ENCODE measurements around the gene CNBD2. TPM values are rescaled to one million over a fixed set of nuclear protein-coding genes. Genes with fewer than 3 reads are reported as not detected.
A peak's percentile ranks its signal among the peaks of the same experiment; 100 is the strongest.
"Not testable (repeated sequence)": the region's sequence is repeated elsewhere in the genome, so short reads cannot be mapped to it uniquely, and the experiment has no call there.

The CNBD2 gene
- total RNA-seq: 1 to 10 TPM; 5.0 to 5.1 TPM

DNA sequence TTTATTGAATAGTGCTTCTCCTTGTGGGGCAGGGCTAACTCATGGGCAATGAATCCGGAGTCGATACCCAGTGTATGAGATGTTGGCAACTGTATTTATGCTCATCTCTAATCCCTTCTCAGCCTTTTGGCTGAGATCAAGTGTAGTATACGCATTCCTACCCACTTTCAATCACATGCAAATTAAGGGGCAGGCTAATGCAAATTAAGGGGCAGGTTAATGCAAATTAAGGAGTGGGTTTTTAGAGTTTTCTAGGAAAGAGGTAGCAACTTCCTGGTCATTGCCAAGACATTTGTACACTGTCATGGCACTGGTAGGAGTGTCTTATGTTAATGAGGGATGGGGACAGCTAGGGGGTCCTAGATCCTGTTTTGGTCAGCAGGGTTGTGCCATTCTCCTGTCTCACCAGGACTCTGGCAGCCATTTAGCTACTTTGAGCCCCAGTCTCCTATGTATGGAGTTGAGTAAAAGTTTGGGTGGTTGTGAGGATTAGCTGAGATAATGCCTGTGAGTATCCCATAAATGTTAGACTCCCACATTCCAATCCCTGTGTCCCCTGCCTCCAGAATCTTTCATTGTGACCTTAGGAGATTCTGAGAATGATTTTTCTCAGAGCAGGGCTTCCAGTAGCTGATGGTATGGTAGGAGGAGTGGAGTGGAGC, at the start of gene CNBD2:
Gene CNBD2 (plus strand): TSS at position 612 of the 662 bp plus-strand sequence. CDS start 173 bp downstream, outside the sequence.
- Mint-ChIP-seq H3K27me3 (no peaks in the 10 kb centered on the region), H3K27ac (no peak within 1 kb of the TSS), H3K9me3 (no peaks in the 10 kb centered on the region)

DNA sequence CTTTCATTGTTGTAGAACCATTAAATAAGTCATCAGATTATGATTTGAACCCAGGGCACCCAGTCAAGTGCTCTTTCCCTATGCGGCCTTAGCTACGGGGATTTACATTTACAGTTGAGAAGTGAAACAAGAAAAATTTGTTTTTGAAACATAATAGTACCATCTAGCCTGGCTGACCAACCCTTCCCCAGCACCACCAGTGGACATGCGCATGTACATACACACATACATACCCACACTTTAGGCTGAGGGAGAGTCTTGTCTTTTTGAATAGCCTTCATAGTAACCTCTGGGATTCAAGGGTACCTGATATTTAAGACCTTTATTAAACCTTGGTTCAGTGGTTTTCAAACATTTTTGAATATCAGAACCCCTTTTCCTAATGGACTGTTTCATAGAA, 47.9 kb upstream of the CNBD2 start:
- no peaks in the 10 kb centered on the region for H3K27me3 Mint-ChIP-seq
- peaks cover 83% of the 10 kb centered on the region for H3K36me3 Mint-ChIP-seq (ENCODE audit: low read depth)
- ATAC-seq (replicated peaks): no peak
- H3K4me1 Mint-ChIP-seq: no peaks in the 10 kb centered on the region
- no peak overlapping the region for H3K27ac Mint-ChIP-seq
- no peak overlapping the region for H3K4me3 Mint-ChIP-seq
- no peaks in the 10 kb centered on the region for H3K9me3 Mint-ChIP-seq

More for the DNA sequence above, at the start of gene CNBD2:
- no peaks in the 10 kb centered on the region for H3K36me3 Mint-ChIP-seq (ENCODE audit: low read depth)
- no peak for ATAC-seq (replicated peaks)
- H3K4me1 Mint-ChIP-seq: no peaks in the 10 kb centered on the region
- H3K4me3 Mint-ChIP-seq: no peak within 1 kb of the TSS

DNA sequence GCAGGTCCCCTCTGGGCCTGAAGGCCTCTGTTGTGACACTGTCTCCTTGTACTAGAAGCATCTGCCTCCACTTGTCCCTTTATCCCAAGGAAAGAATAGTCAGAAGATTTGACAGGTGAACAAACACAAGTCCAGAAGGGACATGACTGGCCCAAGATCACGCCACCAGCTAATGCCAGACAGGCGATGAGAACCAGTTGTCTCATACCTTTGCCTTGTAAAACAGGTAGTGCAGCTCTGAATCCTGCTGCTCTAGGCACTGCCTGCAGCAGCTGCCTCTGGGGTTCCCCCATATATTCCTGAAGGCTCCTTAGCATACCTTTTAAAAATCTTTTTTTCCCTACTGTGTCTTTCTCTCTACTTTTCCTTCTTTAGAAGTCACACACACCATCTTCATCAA, 39.1 kb upstream of the CNBD2 start:
- Mint-ChIP-seq H3K4me1 (peaks cover 6% of the 10 kb centered on the region), H3K4me3 (no peak overlapping the region), H3K36me3 (ENCODE audit: low read depth) (peaks cover 81% of the 10 kb centered on the region), H3K27ac (no peak overlapping the region), H3K9me3 (no peaks in the 10 kb centered on the region), H3K27me3 (no peaks in the 10 kb centered on the region)
- ATAC-seq (replicated peaks): no peak

DNA sequence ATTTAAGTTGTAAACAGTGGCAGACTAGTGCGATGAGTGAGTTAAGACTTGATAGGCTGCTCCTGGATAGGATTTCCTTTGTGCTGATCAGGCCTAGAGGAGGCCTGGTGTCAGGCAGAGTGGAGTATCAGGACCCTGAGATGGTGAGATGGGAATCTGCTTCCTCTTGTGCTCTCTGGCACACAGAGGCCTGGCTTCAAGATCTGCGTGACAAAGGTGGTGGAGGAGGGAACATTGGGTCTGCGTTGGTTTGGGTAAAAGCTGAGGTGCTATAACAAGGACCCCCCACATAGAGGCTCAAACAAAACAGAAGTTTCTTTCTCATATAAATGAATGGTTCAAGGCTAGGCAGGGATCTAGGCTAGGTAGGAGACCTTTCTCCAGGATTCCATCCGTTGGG, 34.3 kb upstream of the CNBD2 start:
- H3K4me3 Mint-ChIP-seq: no peak overlapping the region
- peaks cover 92% of the 10 kb centered on the region for H3K36me3 Mint-ChIP-seq (ENCODE audit: low read depth)
- no peak for ATAC-seq (replicated peaks)
- no peaks in the 10 kb centered on the region for H3K27me3 Mint-ChIP-seq
- H3K4me1 Mint-ChIP-seq: peaks cover 6% of the 10 kb centered on the region
- no peaks in the 10 kb centered on the region for H3K9me3 Mint-ChIP-seq
- H3K27ac Mint-ChIP-seq: peak overlapping the region; percentile 48

DNA sequence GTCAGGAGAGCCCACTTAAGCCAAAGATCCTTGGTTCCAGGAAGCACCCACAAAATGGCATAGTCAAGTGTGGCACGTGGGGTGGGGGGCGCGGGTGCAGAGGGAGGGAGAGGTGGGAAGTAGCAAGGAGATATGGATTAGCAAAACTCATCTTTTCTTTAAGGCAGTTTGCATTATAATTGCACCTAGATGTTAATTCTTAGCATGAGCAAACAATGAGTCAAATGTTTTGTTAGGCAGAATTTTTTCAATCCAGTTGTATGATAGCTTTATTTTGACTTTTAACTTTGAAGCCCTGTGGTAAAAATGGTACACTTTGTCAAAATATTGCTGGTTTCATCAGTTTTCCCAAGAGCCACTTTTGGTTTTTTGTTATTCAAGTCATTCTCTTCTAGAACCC, 29.1 kb upstream of the CNBD2 start:
- no peak overlapping the region for H3K4me3 Mint-ChIP-seq
- H3K27ac Mint-ChIP-seq: no peak overlapping the region
- no peak for ATAC-seq (replicated peaks)
- H3K4me1 Mint-ChIP-seq: no peaks in the 10 kb centered on the region
- H3K9me3 Mint-ChIP-seq: no peaks in the 10 kb centered on the region
- H3K36me3 Mint-ChIP-seq (ENCODE audit: low read depth): peaks cover 88% of the 10 kb centered on the region
- no peaks in the 10 kb centered on the region for H3K27me3 Mint-ChIP-seq

DNA sequence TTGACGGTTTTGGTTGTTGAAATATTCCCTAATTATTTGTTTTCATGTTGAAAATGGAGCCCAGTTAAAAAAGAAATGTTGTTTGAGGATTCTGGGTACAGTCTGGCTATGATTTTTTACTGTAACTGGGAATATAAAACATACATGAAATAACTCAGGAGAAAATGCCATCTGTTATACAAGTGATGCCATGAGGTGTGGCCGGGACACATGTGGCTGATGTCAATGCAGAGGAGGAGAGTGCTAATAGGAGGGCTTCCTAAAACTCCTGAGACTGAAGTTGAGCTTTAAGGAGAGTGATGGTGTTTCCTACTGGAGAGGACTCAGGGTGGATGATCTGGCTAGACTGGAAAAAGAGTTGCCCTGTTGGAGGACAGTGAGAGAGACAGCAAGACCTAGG, 26.8 kb upstream of the CNBD2 start:
- peak overlapping the region; percentile 11 for H3K27ac Mint-ChIP-seq
- no peak for ATAC-seq (replicated peaks)
- no peak overlapping the region for H3K4me3 Mint-ChIP-seq
- H3K4me1 Mint-ChIP-seq: no peaks in the 10 kb centered on the region
- no peaks in the 10 kb centered on the region for H3K27me3 Mint-ChIP-seq
- no peaks in the 10 kb centered on the region for H3K9me3 Mint-ChIP-seq
- peaks cover 80% of the 10 kb centered on the region for H3K36me3 Mint-ChIP-seq (ENCODE audit: low read depth)

DNA sequence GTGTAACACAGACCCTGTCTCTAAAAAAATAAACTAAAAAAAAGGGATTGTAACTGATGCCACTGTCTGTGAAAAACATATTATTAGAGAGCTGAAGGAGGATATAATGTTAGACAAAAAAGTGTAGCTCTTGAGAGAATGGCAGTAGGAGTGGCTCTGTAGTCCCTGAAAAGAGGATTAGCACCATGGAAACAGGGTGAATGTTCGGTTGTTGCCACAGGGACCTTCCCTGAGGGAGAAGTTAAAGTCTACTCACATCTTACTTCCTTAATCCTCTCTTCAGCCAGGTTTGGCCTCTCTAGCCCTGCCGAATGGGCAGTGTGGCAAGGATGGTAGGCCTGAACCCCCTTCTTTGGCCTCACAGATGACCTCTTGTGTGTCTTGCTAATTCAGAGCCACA, 26.1 kb upstream of the CNBD2 start:
- H3K4me3 Mint-ChIP-seq: no peak overlapping the region
- no peaks in the 10 kb centered on the region for H3K9me3 Mint-ChIP-seq
- H3K36me3 Mint-ChIP-seq (ENCODE audit: low read depth): peaks cover 81% of the 10 kb centered on the region
- no peak for ATAC-seq (replicated peaks)
- H3K27me3 Mint-ChIP-seq: no peaks in the 10 kb centered on the region
- H3K4me1 Mint-ChIP-seq: no peaks in the 10 kb centered on the region
- H3K27ac Mint-ChIP-seq: peak overlapping the region; percentile 11

DNA sequence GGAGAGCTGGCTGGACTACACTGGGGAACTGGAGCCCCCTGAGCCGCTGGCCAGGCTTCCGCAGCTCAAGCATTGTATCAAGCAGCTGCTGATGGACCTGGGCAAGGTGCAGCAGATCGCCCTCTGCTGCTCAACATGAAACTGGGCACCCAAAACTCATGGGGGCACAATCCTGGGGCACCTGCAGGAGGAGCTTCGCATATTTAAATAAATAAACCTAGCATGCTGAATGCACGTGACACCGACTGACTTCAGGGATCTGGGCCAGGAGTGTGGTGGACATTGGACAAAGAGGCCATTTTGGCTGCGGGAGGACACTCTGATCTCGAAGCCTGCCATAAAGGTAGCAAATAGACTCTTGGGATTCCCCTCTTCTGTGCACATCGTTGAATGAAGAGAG, 20.9 kb upstream of the CNBD2 start:
- H3K27me3 Mint-ChIP-seq: no peaks in the 10 kb centered on the region
- H3K27ac Mint-ChIP-seq: peak overlapping the region; percentile 33
- H3K4me1 Mint-ChIP-seq: peaks cover 1% of the 10 kb centered on the region
- H3K4me3 Mint-ChIP-seq: no peak overlapping the region
- no peak for ATAC-seq (replicated peaks)
- H3K9me3 Mint-ChIP-seq: no peaks in the 10 kb centered on the region
- peaks cover 60% of the 10 kb centered on the region for H3K36me3 Mint-ChIP-seq (ENCODE audit: low read depth)

DNA sequence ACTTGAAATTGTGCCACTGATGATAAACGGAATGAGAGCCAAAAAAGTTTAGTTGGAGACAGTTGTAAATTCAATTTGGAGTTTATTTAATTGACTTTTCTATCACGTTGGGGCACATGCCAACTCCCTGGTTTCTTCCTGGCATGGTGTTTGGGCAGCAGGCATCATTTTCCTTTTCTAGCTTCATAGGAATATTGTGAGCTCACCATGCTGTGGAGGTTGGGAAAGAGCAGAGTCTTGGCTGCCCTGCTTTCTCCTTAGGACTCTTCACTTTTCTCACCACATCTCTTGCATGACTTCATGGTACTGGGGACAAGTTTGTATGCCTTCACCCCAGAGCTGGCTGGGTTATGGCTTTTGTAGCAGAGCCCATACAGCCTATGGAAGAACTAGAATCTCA, 20.5 kb upstream of the CNBD2 start:
- Mint-ChIP-seq H3K4me1 (peaks cover 5% of the 10 kb centered on the region), H3K36me3 (ENCODE audit: low read depth) (peaks cover 60% of the 10 kb centered on the region), H3K4me3 (no peak overlapping the region), H3K27me3 (no peaks in the 10 kb centered on the region), H3K9me3 (no peaks in the 10 kb centered on the region), H3K27ac (peak overlapping the region; percentile 33)
- no peak for ATAC-seq (replicated peaks)

DNA sequence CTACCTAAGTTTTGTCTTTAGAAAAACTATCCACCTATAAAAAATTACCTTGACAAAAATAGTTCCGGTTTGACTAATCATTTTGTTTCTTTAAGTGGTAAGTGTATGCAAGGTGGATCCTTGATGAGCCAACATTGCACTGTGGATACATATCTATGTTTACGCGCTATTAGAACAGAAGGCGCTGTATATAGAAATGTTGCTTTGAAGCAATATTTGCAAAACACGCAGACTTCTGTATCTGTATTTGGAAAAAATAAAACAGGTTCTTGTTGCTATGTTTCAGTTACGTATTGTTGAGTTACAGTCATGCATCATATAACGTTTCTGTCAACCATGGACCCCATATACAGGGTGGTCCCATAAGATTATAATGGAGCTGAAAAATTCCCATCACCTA, 18.3 kb upstream of the CNBD2 start:
- peaks cover 57% of the 10 kb centered on the region for H3K36me3 Mint-ChIP-seq (ENCODE audit: low read depth)
- H3K4me3 Mint-ChIP-seq: no peak overlapping the region
- no peak for ATAC-seq (replicated peaks)
- H3K27me3 Mint-ChIP-seq: no peaks in the 10 kb centered on the region
- no peak overlapping the region for H3K27ac Mint-ChIP-seq
- peaks cover 5% of the 10 kb centered on the region for H3K4me1 Mint-ChIP-seq
- H3K9me3 Mint-ChIP-seq: no peaks in the 10 kb centered on the region

DNA sequence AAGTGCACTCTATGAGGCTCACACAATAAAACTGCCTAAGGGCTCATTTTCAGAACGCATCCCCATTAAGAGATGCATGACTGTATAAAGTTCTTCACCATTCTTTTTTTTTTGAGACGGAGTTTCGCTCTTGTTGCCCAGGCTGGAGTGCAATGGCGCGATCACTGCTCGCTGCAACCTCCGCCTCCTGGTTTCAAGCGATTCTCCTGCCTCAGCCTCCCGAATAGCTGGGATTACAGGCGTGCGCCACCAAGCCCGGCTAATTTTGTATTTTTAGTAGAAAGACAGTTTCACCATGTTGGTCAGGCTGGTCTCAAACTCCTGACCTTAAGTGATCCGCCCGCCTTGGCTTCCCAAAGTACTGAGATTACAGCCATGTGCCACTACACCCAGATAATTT, 16.3 kb upstream of the CNBD2 start:
- H3K4me1 Mint-ChIP-seq; ATAC-seq (replicated peaks); H3K27me3 Mint-ChIP-seq; H3K9me3 Mint-ChIP-seq: not testable (repeated sequence)
- Mint-ChIP-seq H3K4me3 (peak overlapping the region; percentile 99), H3K27ac (peak overlapping the region; percentile 99), H3K36me3 (ENCODE audit: low read depth) (peaks cover 49% of the 10 kb centered on the region)

DNA sequence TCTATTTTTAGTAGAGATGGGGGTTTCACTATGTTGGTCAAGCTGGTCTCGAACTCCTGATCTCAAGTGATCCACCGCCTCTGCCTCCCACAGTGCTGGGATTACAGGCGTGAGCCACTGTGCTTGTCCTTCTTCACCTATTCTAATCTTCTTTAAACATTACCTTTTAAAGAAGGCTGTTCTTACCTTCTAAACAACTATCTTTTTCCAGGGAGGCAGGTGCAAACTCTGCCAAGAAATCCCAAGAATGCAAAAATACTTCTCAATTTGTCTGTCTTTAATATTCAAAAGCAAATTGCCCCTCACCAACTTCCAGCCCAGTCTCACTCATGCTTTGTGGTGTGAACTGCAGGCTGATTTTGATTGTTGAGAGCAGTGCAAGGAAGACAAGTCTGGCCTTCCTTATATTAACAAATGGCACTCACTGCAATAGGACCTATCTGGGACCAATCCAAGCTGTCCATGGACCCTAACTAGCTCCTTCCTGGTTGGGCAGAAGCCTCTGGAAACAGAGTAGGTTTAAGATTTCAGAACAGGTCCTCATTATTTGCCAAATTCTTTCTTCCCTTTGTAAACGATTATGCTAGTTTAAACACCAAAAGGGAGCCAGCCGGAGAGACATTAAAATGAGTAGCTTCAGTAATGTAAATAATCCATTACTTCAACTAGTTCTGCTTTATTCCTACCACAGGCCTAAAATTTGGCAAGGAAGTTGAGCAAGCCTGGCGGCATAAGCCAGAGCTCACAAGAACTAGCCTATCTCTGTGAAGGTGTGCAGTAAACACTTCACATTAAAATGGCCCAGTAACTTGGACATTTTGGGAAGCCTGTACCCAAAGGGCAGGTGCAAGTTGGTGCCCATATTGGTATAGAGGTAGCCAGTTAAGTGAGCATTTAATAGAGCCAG, 15.7 kb upstream of the CNBD2 start:
- no peaks in the 10 kb centered on the region for H3K9me3 Mint-ChIP-seq
- peak overlapping the region; percentile 99 for H3K4me3 Mint-ChIP-seq
- ATAC-seq (replicated peaks): no peak
- H3K27me3 Mint-ChIP-seq: no peaks in the 10 kb centered on the region
- peaks cover 5% of the 10 kb centered on the region for H3K4me1 Mint-ChIP-seq
- H3K27ac Mint-ChIP-seq: peak overlapping the region; percentile 99
- H3K36me3 Mint-ChIP-seq (ENCODE audit: low read depth): peaks cover 43% of the 10 kb centered on the region

DNA sequence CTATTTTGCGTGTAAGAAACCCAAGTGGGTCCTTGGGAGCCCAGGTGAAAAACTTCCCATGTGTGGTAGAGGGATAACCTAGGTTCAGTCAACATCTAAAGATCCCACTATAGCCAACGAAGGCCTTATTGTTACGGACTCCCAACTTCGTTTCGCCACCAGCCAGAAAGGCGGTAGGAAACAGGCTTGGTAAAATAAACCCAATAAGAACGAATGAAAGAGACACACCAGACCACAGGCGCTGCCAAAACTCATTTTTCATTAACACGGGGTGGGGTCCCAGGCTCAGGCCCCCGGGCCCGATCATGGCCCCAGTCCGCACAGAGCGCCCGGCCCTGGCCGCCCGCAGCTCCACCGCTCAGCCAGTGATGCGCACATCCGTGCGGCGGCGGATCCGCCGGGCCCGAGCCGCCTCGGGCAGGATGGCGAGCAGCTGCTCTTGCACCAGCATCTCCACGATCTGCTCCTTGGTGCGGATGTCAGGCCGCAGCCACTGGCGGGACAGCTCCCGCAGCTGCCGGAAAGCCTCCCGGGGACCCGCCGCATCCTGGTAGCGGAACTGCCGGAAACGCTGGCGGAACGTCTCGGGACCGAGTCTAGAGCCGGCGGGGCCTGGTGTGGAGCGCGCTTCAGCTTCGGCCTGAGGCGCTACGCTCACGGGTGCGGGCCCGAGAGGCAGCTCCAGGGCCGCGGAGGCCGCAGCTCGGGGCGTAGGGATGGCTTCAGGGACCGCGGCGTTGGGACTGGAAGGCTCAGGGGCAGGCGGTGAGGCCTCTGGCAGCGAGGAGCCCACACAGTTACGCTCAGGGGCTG, 14.8 kb upstream of the CNBD2 start:
- peak overlapping the region; percentile 99 for H3K27ac Mint-ChIP-seq
- H3K27me3 Mint-ChIP-seq: no peaks in the 10 kb centered on the region
- peak overlapping the region; percentile 99 for H3K4me3 Mint-ChIP-seq
- ATAC-seq (replicated peaks): peak; percentile 23
- H3K9me3 Mint-ChIP-seq: no peaks in the 10 kb centered on the region
- H3K4me1 Mint-ChIP-seq: peaks cover 5% of the 10 kb centered on the region
- peaks cover 34% of the 10 kb centered on the region for H3K36me3 Mint-ChIP-seq (ENCODE audit: low read depth)

DNA sequence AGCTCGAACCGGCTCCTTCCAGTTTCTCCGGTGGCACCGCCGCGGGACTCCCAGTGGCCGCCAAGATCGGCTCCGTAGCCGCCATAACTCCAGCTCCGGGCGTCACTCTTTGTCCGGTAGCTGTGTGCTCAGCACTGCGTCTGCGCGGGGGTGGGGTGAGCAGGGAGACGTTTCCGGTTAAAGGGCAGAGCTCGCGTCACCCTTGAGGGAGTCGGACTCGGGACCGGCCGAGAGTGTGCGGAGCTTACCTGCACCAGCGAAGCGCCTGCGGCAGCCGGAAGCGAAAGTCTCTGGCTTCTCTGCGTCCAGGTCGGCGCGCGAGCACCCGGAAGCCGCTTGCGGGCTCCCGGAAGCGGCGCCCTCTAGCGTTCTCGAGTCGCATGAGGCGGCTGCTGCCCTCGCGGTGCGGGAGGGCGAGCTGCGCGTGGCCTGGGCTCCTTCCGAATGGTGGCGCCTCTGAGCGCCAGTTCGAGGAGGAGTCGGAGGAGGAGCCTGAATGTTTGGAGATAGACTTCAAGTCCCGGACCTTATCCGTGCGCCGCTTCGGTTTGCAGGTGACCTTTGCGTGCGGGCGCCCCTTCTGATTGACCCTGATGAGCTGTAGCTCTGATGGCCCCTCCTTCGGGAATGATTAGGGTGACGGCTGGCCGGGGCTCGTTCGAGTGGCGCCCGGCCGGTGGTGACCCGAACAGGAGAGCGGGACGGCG, 14.0 kb upstream of the CNBD2 start, which contains the start of gene SCAND1:
Gene SCAND1 (minus strand): TSS at position 303 of the 707 bp plus-strand sequence. CDS start 218 bp downstream, at position 85.
- ATAC-seq (replicated peaks): peak; percentile 90
- Mint-ChIP-seq H3K4me1 (peaks cover 5% of the 10 kb centered on the region), H3K27ac (peak within 1 kb of the TSS; percentile 99), H3K27me3 (no peaks in the 10 kb centered on the region), H3K9me3 (no peaks in the 10 kb centered on the region), H3K4me3 (peak within 1 kb of the TSS; percentile 99), H3K36me3 (ENCODE audit: low read depth) (peaks cover 26% of the 10 kb centered on the region)
